ENCODE data around the gene BBS12.

BBS12 gene

GRCh38 chr4:122759639-122760310, 27.3 kb downstream of the BBS12 start:
- H3K4me3 ChIP-seq (ENCODE audit: low read depth, low read length), result no peak overlapping the region
- no peak for TF ChIP-seq CTCF (IDR thresholded peaks at IDR 0.05; ENCODE audit: low read depth, low read length, missing control alignments)
- no peak for DNase-seq (ENCODE audit: low read depth)

- no peak for TF ChIP-seq CTCF (IDR thresholded peaks at IDR 0.05; ENCODE audit: low read depth, low read length, missing control alignments)
- no peak for DNase-seq (ENCODE audit: low read depth)
- no peak overlapping the region for H3K4me3 ChIP-seq (ENCODE audit: low read depth, low read length)
Observed at GRCh38 chr4:122762520-122762919, 30.0 kb downstream of the BBS12 start.

GRCh38 chr4:122762966-122763716, 30.6 kb downstream of the BBS12 start:
- DNase-seq (ENCODE audit: low read depth), result no peak
- TF ChIP-seq CTCF (IDR thresholded peaks at IDR 0.05; ENCODE audit: low read depth, low read length, missing control alignments), result no peak
- no peak overlapping the region for H3K4me3 ChIP-seq (ENCODE audit: low read depth, low read length)

GRCh38 chr4:122764071-122764820, 31.7 kb downstream of the BBS12 start:
- H3K4me3 ChIP-seq (ENCODE audit: low read depth, low read length), result no peak overlapping the region
- no peak for TF ChIP-seq CTCF (IDR thresholded peaks at IDR 0.05; ENCODE audit: low read depth, low read length, missing control alignments)
- no peak for DNase-seq (ENCODE audit: low read depth)

GRCh38 chr4:122764821-122765215, 32.3 kb downstream of the BBS12 start:
- no peak for DNase-seq (ENCODE audit: low read depth)
- TF ChIP-seq CTCF (IDR thresholded peaks at IDR 0.05; ENCODE audit: low read depth, low read length, missing control alignments), result no peak
- no peak overlapping the region for H3K4me3 ChIP-seq (ENCODE audit: low read depth, low read length)

- TF ChIP-seq CTCF (IDR thresholded peaks at IDR 0.05; ENCODE audit: low read depth, low read length, missing control alignments), result no peak
- H3K4me3 ChIP-seq (ENCODE audit: low read depth, low read length), result no peak overlapping the region
- no peak for DNase-seq (ENCODE audit: low read depth)
Observed at GRCh38 chr4:122765692-122766352, 33.3 kb downstream of the BBS12 start.

Data from GM12864 (cell line).